A549 (cell line): ENCODE data around the gene KCNJ11. TPM values are rescaled to one million over a fixed set of nuclear protein-coding genes. Genes with fewer than 3 reads are reported as not detected.

Experiments used
- ATAC-seq, 2 experiments: fragments of 200-7000 bp in 1 of 2; fragments of >200 bp in 1 of 2; cut with Nextera tagmentation in 1 of 2; cut with Tn5 transposase in 1 of 2; 3 replicates each; pipeline versions ENCODE4 v1.8.0 to v1.9.1; 2018 to 2020; ENCODE audit warnings: mild to moderate bottlenecking in 1 of 2, moderate library complexity in 1 of 2
- CTCF ChIA-PET: fragments of 300-600 bp; sonication (Branson Sonifier 250); formaldehyde crosslinking; extraction: SDS; loops from one replicate; lab custom pipeline; 2021; ENCODE audit warnings: antibody characterized with exemption, inconsistent platforms; lab: Yijun Ruan, JAX
- POLR2A ChIA-PET: fragments of 350-600 bp; formaldehyde crosslinking; extraction: SDS; loops from one replicate; lab custom pipeline; 2021; ENCODE audit warnings: antibody characterized with exemption, inconsistent platforms; lab: Yijun Ruan, JAX
- DNase-seq, 2 experiments: peaks; one replicate each; pipeline versions ENCODE4 v3.0.0 to v3.0.0-alpha.2; 2011 to 2016; ENCODE audit warnings: low read depth in 1 of 2, low spot score in 1 of 2
- FAIRE-seq: peaks from 2 replicates; lab custom pipeline; 2011; peaks lifted over from hg19 to GRCh38; lab: Jason Lieb, UNC
- H3K27ac ChIP-seq, 2 experiments: fragments of >200 bp; sonication (Bioruptor Twin); formaldehyde crosslinking; 3 replicates each; pipeline ENCODE4 v1.5.1; 2016 to 2017
- H3K4me1 ChIP-seq: fragments of >200 bp; sonication (Bioruptor Twin); formaldehyde crosslinking; 3 replicates; pipeline ENCODE4 v1.6.1; 2016
- H3K4me2 ChIP-seq: fragments of >200 bp; sonication (Bioruptor Twin); formaldehyde crosslinking; 3 replicates; pipeline ENCODE4 v1.6.1; 2016
- H3K4me3 ChIP-seq: fragments of >200 bp; sonication (Bioruptor Twin); formaldehyde crosslinking; 3 replicates; pipeline ENCODE4 v1.5.1; 2016
- H3K9me3 ChIP-seq: fragments of >200 bp; sonication (Bioruptor Twin); formaldehyde crosslinking; 3 replicates; pipeline ENCODE4 v1.6.1; 2016
- CBX2 ChIP-seq: fragments of 200-600 bp; sonication (generic); IDR thresholded peaks from 2 replicates; pipeline ENCODE4 v1.6.1; 2016; ENCODE audit warnings: low read depth, mild to moderate bottlenecking, borderline replicate concordance
- CBX8 ChIP-seq: fragments of 200-600 bp; sonication (generic); IDR thresholded peaks from 2 replicates; pipeline ENCODE4 v1.6.1; 2016
- CHD2 ChIP-seq: fragments of 150-350 bp; IDR thresholded peaks from 2 replicates; pipeline ENCODE4 v1.6.1; 2014; ENCODE audit warnings: low read length; ENCODE audit not compliant: partially characterized antibody
- EP300 ChIP-seq, 2 experiments: fragments of >200 bp; sonication (Bioruptor Twin); formaldehyde crosslinking; IDR thresholded peaks; 2 replicates in 1 of 2; 3 replicates in 1 of 2; pipeline ENCODE4 v1.6.1; 2016 to 2017
- ESRRA ChIP-seq: fragments of 150-350 bp; IDR thresholded peaks from 2 replicates; pipeline ENCODE4 v1.6.1; 2014; ENCODE audit warnings: mild to moderate bottlenecking, low read length, borderline replicate concordance
- GATA3 ChIP-seq: IDR thresholded peaks from 2 replicates; pipeline ENCODE4 v1.6.1; 2012; ENCODE audit warnings: borderline replicate concordance
- HDAC2 ChIP-seq: fragments of 200-600 bp; sonication (generic); IDR thresholded peaks from 2 replicates; pipeline ENCODE4 v1.6.1; 2016
- HOXB13 ChIP-seq: fragments of 250-450 bp; sonication (Bioruptor Pico); IDR thresholded peaks from 2 replicates; pipeline ENCODE4 v1.5.0; 2020; ENCODE audit warnings: low read depth, mild to moderate bottlenecking, moderate library complexity
- JUN ChIP-seq, 2 experiments: fragments of >200 bp; sonication (Bioruptor Twin); formaldehyde crosslinking; IDR thresholded peaks; 2 replicates in 1 of 2; 3 replicates in 1 of 2; pipeline ENCODE4 v1.6.1; 2016 to 2017
- JUNB ChIP-seq: fragments of >200 bp; sonication (Bioruptor Twin); formaldehyde crosslinking; IDR thresholded peaks from 2 replicates; pipeline ENCODE4 v1.6.1; 2016
- NFE2L2 ChIP-seq: fragments of 150-350 bp; conservative IDR thresholded peaks from 2 replicates; pipeline ENCODE4 v1.6.1; 2014; ENCODE audit warnings: low read length
- NPAS2 ChIP-seq: fragments of 250-450 bp; sonication (Bioruptor Pico); IDR thresholded peaks from 2 replicates; pipeline ENCODE4 v1.8.0; 2022; ENCODE audit warnings: mild to moderate bottlenecking, moderate library complexity, borderline replicate concordance
- NR3C1 ChIP-seq: fragments of >200 bp; sonication (Bioruptor Twin); formaldehyde crosslinking; IDR thresholded peaks from 3 replicates; pipeline ENCODE4 v1.6.1; 2017
- POLR2AphosphoS2 ChIP-seq: conservative IDR thresholded peaks from 2 replicates; pipeline ENCODE4 v1.6.1; 2012; ENCODE audit warnings: low read length, improper control_type of control experiment, inconsistent platforms
- RCOR1 ChIP-seq: fragments of 150-350 bp; IDR thresholded peaks from 2 replicates; pipeline ENCODE4 v1.6.1; 2014; ENCODE audit warnings: antibody characterized with exemption, low read length, low read depth
- RNF2 ChIP-seq: fragments of 200-600 bp; sonication (generic); IDR thresholded peaks from 2 replicates; pipeline ENCODE4 v1.6.1; 2016; ENCODE audit warnings: low read depth, mild to moderate bottlenecking, antibody characterized with exemption, moderate library complexity, borderline replicate concordance
- SMC3 ChIP-seq: fragments of >200 bp; sonication (Bioruptor Twin); formaldehyde crosslinking; IDR thresholded peaks from 3 replicates; pipeline ENCODE4 v1.6.1; 2018; ENCODE audit warnings: inconsistent platforms
- SREBF2 ChIP-seq: fragments of 450-650 bp; IDR thresholded peaks from 2 replicates; pipeline ENCODE4 v1.6.1; 2014; ENCODE audit warnings: mild to moderate bottlenecking, moderate library complexity
- ZC3H11A ChIP-seq: fragments of 450-650 bp; IDR thresholded peaks from 2 replicates; pipeline ENCODE4 v1.6.1; 2014; ENCODE audit warnings: antibody characterized with exemption, mild to moderate bottlenecking
- ZFP36 ChIP-seq: fragments of 450-650 bp; IDR thresholded peaks from 2 replicates; pipeline ENCODE4 v1.6.1; 2014; ENCODE audit warnings: borderline replicate concordance; ENCODE audit not compliant: partially characterized antibody
- ZNF302 ChIP-seq: fragments of 250-450 bp; sonication (Bioruptor Pico); IDR thresholded peaks from 2 replicates; pipeline ENCODE4 v1.9.0; 2021; ENCODE audit warnings: inconsistent platforms, mild to moderate bottlenecking, moderate library complexity
- WGBS: methylation state at CpG from one replicate; pipeline ENCODE4 v1.1.6; 2017; ENCODE audit errors: missing lambda C conversion rate; 5-methylcytosine and 5-hydroxymethylcytosine counted together
- polyA plus RNA-seq, 4 experiments: library from polyadenylated mRNA; depleted of rRNA in 3 of 4; stranded (reverse); fragments of >200 nt; fragmentation: RNase III in 1 of 4; extraction: RNeasy Plus Mini Kit Qiagen cat#74134 plus additional on column Dnase treatment in 1 of 4; gene quantifications; 2 replicates in 3 of 4; 3 replicates in 1 of 4; pipeline ENCODE4 v1.2.3, GENCODE V29; 2011 to 2017
- TF ChIP-seq, protein P1 (sequence below): IDR thresholded peaks from 2 replicates; pipeline ENCODE4 v1.6.1; 2012; ENCODE audit warnings: low read depth, borderline replicate concordance
- TF ChIP-seq, protein P2 (sequence below): fragments of 250-450 bp; sonication (Bioruptor Pico); IDR thresholded peaks from 2 replicates; pipeline ENCODE4 v1.5.0; 2021; ENCODE audit warnings: mild to moderate bottlenecking, moderate library complexity, borderline replicate concordance
- TF ChIP-seq, protein P3 (sequence below): fragments of 450-650 bp; IDR thresholded peaks from 2 replicates; pipeline ENCODE4 v1.6.1; 2014; ENCODE audit warnings: antibody characterized with exemption
- TF ChIP-seq, protein P4 (sequence below): fragments of >200 bp; sonication (Bioruptor Twin); formaldehyde crosslinking; IDR thresholded peaks from 3 replicates; pipeline ENCODE4 v1.6.1; 2016
- TF ChIP-seq, protein P5 (sequence below): fragments of >200 bp; sonication (Bioruptor Twin); formaldehyde crosslinking; IDR thresholded peaks from 2 replicates; pipeline ENCODE4 v1.6.1; 2016
- TF ChIP-seq, protein P6 (sequence below): IDR thresholded peaks from 2 replicates; pipeline ENCODE4 v1.6.1; 2012

The KCNJ11 gene
- polyA plus RNA-seq, 2 of the 4 experiments (the other 2 are of a cell fraction) = 0.18 to 0.53 TPM

DNA sequence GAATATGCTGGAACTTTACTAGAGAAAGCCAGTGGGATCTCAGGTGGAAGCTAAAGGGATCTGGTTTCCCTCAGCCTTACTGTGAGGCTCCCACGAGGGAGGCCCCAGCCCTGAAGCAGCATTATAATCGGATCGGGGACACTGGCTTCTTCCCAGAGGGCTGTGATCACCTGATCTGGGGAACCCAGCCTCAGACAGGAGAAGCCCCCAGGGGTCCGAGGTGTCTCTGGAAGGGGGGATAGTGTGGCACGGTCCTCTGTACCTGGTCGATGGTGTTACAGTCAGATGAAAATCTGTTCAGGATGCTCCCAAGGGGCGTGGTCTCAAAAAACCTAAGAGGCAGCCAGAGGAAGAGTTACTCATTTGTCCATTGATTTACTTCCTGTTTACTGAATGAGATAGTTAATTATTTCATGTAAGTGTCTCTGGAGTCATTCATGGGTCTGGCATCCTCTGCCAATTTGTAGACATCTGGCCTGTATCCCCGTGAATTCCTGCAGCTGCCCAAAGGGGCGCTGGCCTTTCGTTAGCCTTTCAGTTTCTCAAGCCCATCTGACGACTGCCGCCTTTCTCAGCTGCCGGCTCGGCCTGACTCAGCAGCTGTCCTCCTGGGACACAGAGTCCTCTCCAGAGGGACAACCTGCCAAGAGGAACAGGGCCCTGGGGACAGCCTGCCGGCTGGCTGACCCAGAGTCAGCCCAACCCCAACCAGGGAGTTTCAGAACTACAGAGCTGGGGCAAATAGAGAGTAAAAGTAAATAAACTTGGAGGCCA is 17.0 kb upstream of the KCNJ11 start (continued):
- TF ChIP-seq, protein P1, sequence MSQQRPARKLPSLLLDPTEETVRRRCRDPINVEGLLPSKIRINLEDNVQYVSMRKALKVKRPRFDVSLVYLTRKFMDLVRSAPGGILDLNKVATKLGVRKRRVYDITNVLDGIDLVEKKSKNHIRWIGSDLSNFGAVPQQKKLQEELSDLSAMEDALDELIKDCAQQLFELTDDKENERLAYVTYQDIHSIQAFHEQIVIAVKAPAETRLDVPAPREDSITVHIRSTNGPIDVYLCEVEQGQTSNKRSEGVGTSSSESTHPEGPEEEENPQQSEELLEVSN = no peak
- no peak for TF ChIP-seq HOXB13 (CRISPR knock-in tag)
- no peak for TF ChIP-seq CHD2

DNA sequence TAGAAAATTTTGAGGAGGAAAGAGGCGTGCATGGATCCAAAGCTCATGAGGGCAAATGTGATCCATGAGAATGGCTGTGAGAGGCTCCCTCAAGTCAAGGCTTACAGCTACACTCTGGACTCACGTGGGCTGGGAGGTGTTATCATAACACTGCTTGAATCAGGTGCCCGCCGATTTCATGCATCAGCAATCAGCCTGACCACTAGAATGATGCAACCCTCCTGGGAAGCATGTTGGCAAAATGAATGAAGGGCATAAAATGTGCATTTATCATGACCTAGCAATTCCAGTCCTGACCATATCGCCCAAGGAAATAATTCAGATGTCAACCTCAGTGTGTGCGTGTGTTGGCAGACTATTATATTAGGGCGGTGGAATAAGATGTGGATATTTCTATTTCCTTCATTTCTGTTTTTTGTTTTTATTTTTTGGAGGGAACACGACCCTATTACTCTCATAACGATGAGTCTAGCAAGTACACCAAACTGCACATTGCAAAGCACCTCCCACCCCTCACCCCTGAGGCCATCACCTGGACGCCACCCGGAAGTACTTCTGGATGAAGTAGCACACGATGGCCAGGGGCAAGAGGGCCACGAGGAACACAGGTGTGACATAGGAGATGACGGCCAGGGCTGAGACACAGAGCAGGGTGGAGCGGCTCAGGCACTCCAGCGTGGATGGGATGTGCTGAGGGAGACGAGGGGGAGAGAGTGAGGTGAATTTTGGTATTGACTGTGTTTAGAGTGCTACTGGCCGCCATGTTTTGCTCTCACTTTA is 15.7 kb upstream of the KCNJ11 start:
- FAIRE-seq (no peak), ATAC-seq (no peak)
- peaks cover 13% of the 10 kb centered on the region for H3K4me1 ChIP-seq

DNA sequence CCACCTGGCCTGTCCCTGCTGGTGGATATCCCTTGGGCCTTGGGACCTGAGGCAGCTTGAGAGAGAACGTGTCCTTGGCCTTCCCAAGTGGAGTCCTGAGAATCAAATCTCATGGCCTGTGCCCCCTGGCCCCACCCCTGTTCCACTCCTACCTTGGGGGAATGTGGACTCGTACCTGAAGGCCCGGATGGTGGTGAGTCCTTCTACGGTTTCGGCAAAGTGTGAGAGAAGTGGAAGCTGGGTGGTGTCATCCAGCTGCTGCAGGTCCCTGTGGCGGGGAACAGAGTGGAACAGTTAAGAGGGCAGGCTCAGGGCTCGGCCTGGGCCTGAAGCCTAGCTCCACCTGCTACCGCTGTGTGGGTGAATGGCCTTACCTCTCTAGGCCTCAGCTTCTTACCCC is 14.0 kb upstream of the KCNJ11 start:
- CTCF ChIA-PET = interaction anchor here (0.8 to 7.2 kb wide), 7 partner anchors 11 to 196 kb away, joined by 3 to 59 read pairs (median 4); partner anchors contain the start of gene KCNJ11
- FAIRE-seq = no peak
- no peak for ATAC-seq

More for the DNA sequence above, 15.7 kb upstream of the KCNJ11 start:
- no peak overlapping the region; a peak in 1 of 6 replicates for H3K27ac ChIP-seq
- ChIA-PET POLR2A (no interaction called here), CTCF (interaction anchor here (1.2 to 7.2 kb wide), 7 partner anchors 8 to 101 kb away, joined by 3 to 59 read pairs (median 8); partner anchors contain the start of gene KCNJ11)
- no peak overlapping the region for H3K4me2 ChIP-seq
- TF ChIP-seq SMC3 (no peak), NR3C1 (no peak), HDAC2 (no peak), POLR2AphosphoS2 (no peak), ZC3H11A (no peak), ZFP36 (no peak), NPAS2 (CRISPR knock-in tag) (no peak), GATA3 (no peak), CBX8 (no peak), RNF2 (no peak)
- TF ChIP-seq, protein P2, sequence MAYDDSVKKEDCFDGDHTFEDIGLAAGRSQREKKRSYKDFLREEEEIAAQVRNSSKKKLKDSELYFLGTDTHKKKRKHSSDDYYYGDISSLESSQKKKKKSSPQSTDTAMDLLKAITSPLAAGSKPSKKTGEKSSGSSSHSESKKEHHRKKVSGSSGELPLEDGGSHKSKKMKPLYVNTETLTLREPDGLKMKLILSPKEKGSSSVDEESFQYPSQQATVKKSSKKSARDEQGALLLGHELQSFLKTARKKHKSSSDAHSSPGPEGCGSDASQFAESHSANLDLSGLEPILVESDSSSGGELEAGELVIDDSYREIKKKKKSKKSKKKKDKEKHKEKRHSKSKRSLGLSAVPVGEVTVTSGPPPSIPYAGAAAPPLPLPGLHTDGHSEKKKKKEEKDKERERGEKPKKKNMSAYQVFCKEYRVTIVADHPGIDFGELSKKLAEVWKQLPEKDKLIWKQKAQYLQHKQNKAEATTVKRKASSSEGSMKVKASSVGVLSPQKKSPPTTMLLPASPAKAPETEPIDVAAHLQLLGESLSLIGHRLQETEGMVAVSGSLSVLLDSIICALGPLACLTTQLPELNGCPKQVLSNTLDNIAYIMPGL = no peak
- no peaks in the 10 kb centered on the region for H3K9me3 ChIP-seq
- WGBS = 87% methylated on average over 18 of the region's 18 CpGs
- no peak for DNase-seq
- no peak overlapping the region for H3K4me3 ChIP-seq

More for the DNA sequence above, 14.0 kb upstream of the KCNJ11 start:
- H3K9me3 ChIP-seq = no peaks in the 10 kb centered on the region
- H3K27ac ChIP-seq = no peak overlapping the region; a peak in 1 of 6 replicates
- WGBS = 84% methylated on average over 8 of the region's 8 CpGs
- peaks cover 13% of the 10 kb centered on the region for H3K4me1 ChIP-seq
- no peak for DNase-seq
- TF ChIP-seq, protein P3, sequence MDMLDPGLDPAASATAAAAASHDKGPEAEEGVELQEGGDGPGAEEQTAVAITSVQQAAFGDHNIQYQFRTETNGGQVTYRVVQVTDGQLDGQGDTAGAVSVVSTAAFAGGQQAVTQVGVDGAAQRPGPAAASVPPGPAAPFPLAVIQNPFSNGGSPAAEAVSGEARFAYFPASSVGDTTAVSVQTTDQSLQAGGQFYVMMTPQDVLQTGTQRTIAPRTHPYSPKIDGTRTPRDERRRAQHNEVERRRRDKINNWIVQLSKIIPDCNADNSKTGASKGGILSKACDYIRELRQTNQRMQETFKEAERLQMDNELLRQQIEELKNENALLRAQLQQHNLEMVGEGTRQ = no peak
- TF ChIP-seq ZNF302 (CRISPR knock-in tag) (no peak), ZFP36 (no peak), CBX2 (no peak), NPAS2 (CRISPR knock-in tag) (no peak), JUNB (no peak), NR3C1 (no peak), NFE2L2 (no peak), SREBF2 (no peak), RCOR1 (no peak), ESRRA (no peak), EP300 (IDR thresholded peaks at IDR 0.05) (no peak), JUN (IDR thresholded peaks at IDR 0.05) (no peak)
- TF ChIP-seq, protein P4, sequence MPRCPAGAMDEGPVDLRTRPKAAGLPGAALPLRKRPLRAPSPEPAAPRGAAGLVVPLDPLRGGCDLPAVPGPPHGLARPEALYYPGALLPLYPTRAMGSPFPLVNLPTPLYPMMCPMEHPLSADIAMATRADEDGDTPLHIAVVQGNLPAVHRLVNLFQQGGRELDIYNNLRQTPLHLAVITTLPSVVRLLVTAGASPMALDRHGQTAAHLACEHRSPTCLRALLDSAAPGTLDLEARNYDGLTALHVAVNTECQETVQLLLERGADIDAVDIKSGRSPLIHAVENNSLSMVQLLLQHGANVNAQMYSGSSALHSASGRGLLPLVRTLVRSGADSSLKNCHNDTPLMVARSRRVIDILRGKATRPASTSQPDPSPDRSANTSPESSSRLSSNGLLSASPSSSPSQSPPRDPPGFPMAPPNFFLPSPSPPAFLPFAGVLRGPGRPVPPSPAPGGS = no peak
- TF ChIP-seq, protein P5, sequence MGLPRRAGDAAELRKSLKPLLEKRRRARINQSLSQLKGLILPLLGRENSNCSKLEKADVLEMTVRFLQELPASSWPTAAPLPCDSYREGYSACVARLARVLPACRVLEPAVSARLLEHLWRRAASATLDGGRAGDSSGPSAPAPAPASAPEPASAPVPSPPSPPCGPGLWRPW = no peak
- TF ChIP-seq, protein P6, sequence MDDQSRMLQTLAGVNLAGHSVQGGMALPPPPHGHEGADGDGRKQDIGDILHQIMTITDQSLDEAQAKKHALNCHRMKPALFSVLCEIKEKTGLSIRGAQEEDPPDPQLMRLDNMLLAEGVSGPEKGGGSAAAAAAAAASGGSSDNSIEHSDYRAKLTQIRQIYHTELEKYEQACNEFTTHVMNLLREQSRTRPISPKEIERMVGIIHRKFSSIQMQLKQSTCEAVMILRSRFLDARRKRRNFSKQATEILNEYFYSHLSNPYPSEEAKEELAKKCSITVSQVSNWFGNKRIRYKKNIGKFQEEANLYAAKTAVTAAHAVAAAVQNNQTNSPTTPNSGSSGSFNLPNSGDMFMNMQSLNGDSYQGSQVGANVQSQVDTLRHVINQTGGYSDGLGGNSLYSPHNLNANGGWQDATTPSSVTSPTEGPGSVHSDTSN = no peak
- TF ChIP-seq, protein P2 = no peak
- TF ChIP-seq, all 56 proteins: peak for 0
- POLR2A ChIA-PET = no interaction called here
- Histone ChIP-seq H3K4me3 (no peak overlapping the region), H3K4me2 (no peak overlapping the region)
